ENCODE results near the gene GABARAPL2.

- TF ChIP-seq EZH2phosphoT487 (IDR thresholded peaks at IDR 0.05; ENCODE audit: insufficient read depth, low read depth), result no peak
- TF ChIP-seq EZH2 (IDR thresholded peaks at IDR 0.05; ENCODE audit: insufficient read depth, poor library complexity, severe bottlenecking), result no peak
Measured at GRCh38 chr16:75578725-75579124, 12.5 kb downstream of the GABARAPL2 start.
